NT2/D1 (cell line): ENCODE data around the gene LARGE1.

Experiments used
- SUZ12 ChIP-seq: IDR thresholded peaks from 2 replicates; pipeline ENCODE4 v1.6.1; 2011; ENCODE audit not compliant: insufficient read length, insufficient read depth; ENCODE audit errors: extremely low read depth
- YY1 ChIP-seq: IDR thresholded peaks from 2 replicates; pipeline ENCODE4 v1.6.1; 2011; ENCODE audit not compliant: insufficient read length, insufficient read depth
- ZNF274 ChIP-seq: IDR thresholded peaks from 2 replicates; pipeline ENCODE4 v1.6.1; 2011; ENCODE audit warnings: mild to moderate bottlenecking, low read depth, low read length

GRCh38 chr22:33897448-33897835 lies 22.8 kb downstream of the LARGE1 start:
- TF ChIP-seq ZNF274 (no peak), YY1 (no peak), SUZ12 (no peak)
